SU-DHL-6 (cell line): ENCODE results near the gene PHAF1.

Experiments
- CTCF ChIP-seq: fragments of 200-600 bp; sonication (generic); IDR thresholded peaks from one replicate; pipeline ENCODE4 v1.5.1; 2017; ENCODE audit warnings: antibody characterized with exemption, mild to moderate bottlenecking, low read length, moderate library complexity; ENCODE audit not compliant: insufficient read depth, poor library complexity, severe bottlenecking
- EZH2phosphoT487 ChIP-seq: fragments of 200-600 bp; sonication (generic), shearing (Covaris generic); conservative IDR thresholded peaks from 2 replicates; pipeline ENCODE4 v1.6.1; 2018; ENCODE audit warnings: mild to moderate bottlenecking, antibody characterized with exemption, low read length, moderate library complexity, mixed read lengths

DNA sequence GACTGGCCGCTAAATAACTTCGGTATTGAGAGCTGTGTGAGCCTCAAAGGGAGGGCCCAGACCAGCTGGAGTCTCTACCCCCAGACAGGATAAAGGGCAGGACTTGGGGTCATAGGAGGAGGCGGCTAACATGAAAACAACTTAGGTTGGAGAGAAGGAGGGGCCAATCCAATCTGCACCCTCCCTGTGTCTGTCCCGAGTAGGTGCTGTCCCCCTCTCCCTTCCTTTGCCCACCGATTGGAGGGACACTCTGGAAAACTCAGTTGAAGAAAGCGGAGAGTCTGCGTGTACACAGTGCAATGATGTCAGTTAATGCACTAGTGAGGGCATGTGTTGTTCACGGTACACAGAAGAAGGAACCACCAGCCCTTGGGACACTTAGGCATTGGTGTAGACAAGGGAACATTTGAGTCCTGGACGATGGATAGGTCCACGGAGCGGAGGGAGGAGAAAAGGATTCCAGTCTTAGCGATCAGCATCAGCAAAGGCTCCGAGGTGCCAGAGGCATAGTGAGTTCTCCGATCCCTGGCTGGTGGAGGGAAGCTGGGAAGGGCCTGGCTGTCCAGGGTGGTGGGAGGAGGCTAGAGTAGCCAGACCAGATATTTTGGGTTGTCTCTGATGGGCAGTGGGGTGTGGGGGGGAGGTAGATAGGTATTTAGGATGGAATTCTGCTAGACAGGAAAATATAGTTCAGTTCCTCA is 61.4 kb downstream of the PHAF1 start:
- TF ChIP-seq CTCF (no peak), EZH2phosphoT487 (no peak)
